ENCODE results near the gene IL12RB2. TPM values are rescaled to one million over a fixed set of nuclear protein-coding genes. Genes with fewer than 3 reads are reported as not detected.

IL12RB2 gene
- total and polyA plus RNA-seq, 10 of the 15 experiments (the other 5 are each of a cell fraction or from before 2014, with no cell fraction given) = 0.15 to 1.1 (median 0.54) TPM; not detected in 1

- Histone ChIP-seq H3K9ac (ENCODE audit: control insufficient read depth, insufficient read depth, low read length) (no peak overlapping the region), H3K4me3 (no peak overlapping the region), H3K36me3 (ENCODE audit: control insufficient read depth in 2 of 2, insufficient read depth in 2 of 2, low read length in 1 of 2) (no peaks in the 10 kb centered on the region; a peak in 1 of 4 replicates), H3K27me3 (replicated peaks in 1 of 2; ENCODE audit: control insufficient read depth in 2 of 2, insufficient read depth in 2 of 2, low read length in 1 of 2) (no peaks in the 10 kb centered on the region), H3K4me2 (ENCODE audit: control insufficient read depth, insufficient read depth) (no peak overlapping the region), H3K9me3 (replicated peaks; ENCODE audit: control insufficient read depth, insufficient read depth, low read length) (no peaks in the 10 kb centered on the region), H4K20me1 (ENCODE audit: control insufficient read depth, insufficient read depth) (no peaks in the 10 kb centered on the region), H2AFZ (ENCODE audit: control insufficient read depth, low read depth, low read length) (no peak overlapping the region), H3K79me2 (ENCODE audit: control insufficient read depth, insufficient read depth, low read length) (no peaks in the 10 kb centered on the region), H3K4me1 (ENCODE audit: control insufficient read depth, insufficient read depth, low read length) (no peaks in the 10 kb centered on the region), H3K27ac (ENCODE audit: control insufficient read depth, insufficient read depth) (no peak overlapping the region)
- DNase-seq (ENCODE audit: low read depth, low spot score) = no peak
- intact Hi-C loops (cut with micrococcal nuclease; ENCODE audit: unreplicated experiment) (no loop called here), in situ Hi-C loops (cut with MboI) (no loop called here)
- ATAC-seq = no peak
- FAIRE-seq = no peak
- no TSS peak for BruUV-seq (replicated peaks)
- WGBS (ENCODE audit: insufficient coverage, insufficient replicate concordance, low lambda C conversion rate, missing lambda C conversion rate) = 81% methylated on average over 4 of the region's 4 CpGs
- CTCF ChIA-PET = interaction anchor here (1.3 kb wide), 1 partner anchor 106 kb away, joined by 6 read pairs; no protein-coding TSS in a partner anchor
- POLR2A ChIA-PET = interaction anchor here (0.6 kb wide), 1 partner anchor 962 kb away, joined by 4 read pairs; no protein-coding TSS in a partner anchor
- TF ChIP-seq YY1 (IDR thresholded peaks at IDR 0.05; ENCODE audit: low read depth, low read length) = no peak
- TF ChIP-seq IRF3 (IDR thresholded peaks at IDR 0.05) = no peak
- TF ChIP-seq NBN (IDR thresholded peaks at IDR 0.05) = no peak
- TF ChIP-seq USF2 (IDR thresholded peaks at IDR 0.05; ENCODE audit: borderline replicate concordance, low read depth, low read length) = no peak
- no peak for TF ChIP-seq ZBTB4 (CRISPR knock-in tag; IDR thresholded peaks at IDR 0.05)
- SMC1A ChIA-PET (ENCODE audit: uncharacterized antibody, unreplicated experiment) = no interaction called here
- RAD21 ChIA-PET (ENCODE audit: unreplicated experiment) = no interaction called here
Observed at GRCh38 chr1:67394548-67394947, 86.9 kb downstream of the IL12RB2 start.
